ENCODE results near the gene NID2.

Gene NID2

GRCh38 chr14:52068615-52069306 lies at the start of gene NID2:
NID2 (minus strand) TSS chr14:52069059; CDS start chr14:52068994, 65 bp downstream.
- no peaks in the 10 kb centered on the region for H3K9me3 ChIP-seq (ENCODE audit: low read length)
- H3K36me3 ChIP-seq (ENCODE audit: insufficient read depth, low read length), result no peaks in the 10 kb centered on the region
- H3K4me1 ChIP-seq (ENCODE audit: insufficient read depth, low read length), result peaks cover 19% of the 10 kb centered on the region
- peak within 1 kb of the TSS; percentile 73 for H2AFZ ChIP-seq (ENCODE audit: low read depth, low read length)
- peak within 1 kb of the TSS; percentile 46 for H3K4me3 ChIP-seq (ENCODE audit: low read length)
- peaks cover 37% of the 10 kb centered on the region for H3K27me3 ChIP-seq (ENCODE audit: insufficient read depth, low read length)

GRCh38 chr14:52117111-52117832 lies 48.4 kb upstream of the NID2 start:
- Histone ChIP-seq H3K36me3 (ENCODE audit: insufficient read depth, low read length) (no peaks in the 10 kb centered on the region), H3K4me1 (ENCODE audit: insufficient read depth, low read length) (peaks cover 26% of the 10 kb centered on the region), H3K27me3 (ENCODE audit: insufficient read depth, low read length) (no peaks in the 10 kb centered on the region), H3K4me3 (ENCODE audit: low read length) (no peak overlapping the region), H3K9me3 (ENCODE audit: low read length) (no peaks in the 10 kb centered on the region), H2AFZ (ENCODE audit: low read depth, low read length) (no peak overlapping the region)

- no peak overlapping the region for H3K4me3 ChIP-seq (ENCODE audit: low read length)
- no peaks in the 10 kb centered on the region for H3K9me3 ChIP-seq (ENCODE audit: low read length)
- no peaks in the 10 kb centered on the region for H3K36me3 ChIP-seq (ENCODE audit: insufficient read depth, low read length)
- H2AFZ ChIP-seq (ENCODE audit: low read depth, low read length), result no peak overlapping the region
- H3K27me3 ChIP-seq (ENCODE audit: insufficient read depth, low read length), result no peaks in the 10 kb centered on the region
- peaks cover 26% of the 10 kb centered on the region for H3K4me1 ChIP-seq (ENCODE audit: insufficient read depth, low read length)
These were observed 46.4 kb upstream of the NID2 start for GRCh38 chr14:52115286-52115685.

GRCh38 chr14:52112336-52113018 lies 43.6 kb upstream of the NID2 start:
- peaks cover 11% of the 10 kb centered on the region for H3K4me1 ChIP-seq (ENCODE audit: insufficient read depth, low read length)
- H3K9me3 ChIP-seq (ENCODE audit: low read length), result no peaks in the 10 kb centered on the region
- H2AFZ ChIP-seq (ENCODE audit: low read depth, low read length), result no peak overlapping the region
- no peak overlapping the region for H3K4me3 ChIP-seq (ENCODE audit: low read length)
- H3K27me3 ChIP-seq (ENCODE audit: insufficient read depth, low read length), result no peaks in the 10 kb centered on the region
- no peaks in the 10 kb centered on the region for H3K36me3 ChIP-seq (ENCODE audit: insufficient read depth, low read length)

- Histone ChIP-seq H3K36me3 (ENCODE audit: insufficient read depth, low read length) (no peaks in the 10 kb centered on the region), H3K9me3 (ENCODE audit: low read length) (no peaks in the 10 kb centered on the region), H3K27me3 (ENCODE audit: insufficient read depth, low read length) (no peaks in the 10 kb centered on the region), H2AFZ (ENCODE audit: low read depth, low read length) (no peak overlapping the region), H3K4me3 (ENCODE audit: low read length) (no peak overlapping the region), H3K4me1 (ENCODE audit: insufficient read depth, low read length) (peaks cover 11% of the 10 kb centered on the region)
These were observed 42.7 kb upstream of the NID2 start for GRCh38 chr14:52111583-52111982.

GRCh38 chr14:52110441-52111086 lies 41.7 kb upstream of the NID2 start:
- no peaks in the 10 kb centered on the region for H3K9me3 ChIP-seq (ENCODE audit: low read length)
- no peak overlapping the region for H2AFZ ChIP-seq (ENCODE audit: low read depth, low read length)
- H3K27me3 ChIP-seq (ENCODE audit: insufficient read depth, low read length), result no peaks in the 10 kb centered on the region
- no peaks in the 10 kb centered on the region for H3K36me3 ChIP-seq (ENCODE audit: insufficient read depth, low read length)
- no peak overlapping the region for H3K4me3 ChIP-seq (ENCODE audit: low read length)
- peaks cover under 1% of the 10 kb centered on the region for H3K4me1 ChIP-seq (ENCODE audit: insufficient read depth, low read length)

- Histone ChIP-seq H3K27me3 (ENCODE audit: insufficient read depth, low read length) (no peaks in the 10 kb centered on the region), H3K36me3 (ENCODE audit: insufficient read depth, low read length) (no peaks in the 10 kb centered on the region), H3K9me3 (ENCODE audit: low read length) (no peaks in the 10 kb centered on the region), H3K4me3 (ENCODE audit: low read length) (no peak overlapping the region), H2AFZ (ENCODE audit: low read depth, low read length) (no peak overlapping the region), H3K4me1 (ENCODE audit: insufficient read depth, low read length) (no peaks in the 10 kb centered on the region)
These were observed 40.0 kb upstream of the NID2 start for GRCh38 chr14:52108823-52109222.

- H3K4me3 ChIP-seq (ENCODE audit: low read length), result no peak overlapping the region
- H3K9me3 ChIP-seq (ENCODE audit: low read length), result no peaks in the 10 kb centered on the region
- no peaks in the 10 kb centered on the region for H3K36me3 ChIP-seq (ENCODE audit: insufficient read depth, low read length)
- no peaks in the 10 kb centered on the region for H3K27me3 ChIP-seq (ENCODE audit: insufficient read depth, low read length)
- H2AFZ ChIP-seq (ENCODE audit: low read depth, low read length), result no peak overlapping the region
- no peaks in the 10 kb centered on the region for H3K4me1 ChIP-seq (ENCODE audit: insufficient read depth, low read length)
These were observed 38.0 kb upstream of the NID2 start for GRCh38 chr14:52106840-52107239.

GRCh38 chr14:52103416-52103815 lies 34.6 kb upstream of the NID2 start:
- Histone ChIP-seq H2AFZ (ENCODE audit: low read depth, low read length) (no peak overlapping the region), H3K9me3 (ENCODE audit: low read length) (no peaks in the 10 kb centered on the region), H3K36me3 (ENCODE audit: insufficient read depth, low read length) (no peaks in the 10 kb centered on the region), H3K4me3 (ENCODE audit: low read length) (no peak overlapping the region), H3K4me1 (ENCODE audit: insufficient read depth, low read length) (no peaks in the 10 kb centered on the region), H3K27me3 (ENCODE audit: insufficient read depth, low read length) (no peaks in the 10 kb centered on the region)

GRCh38 chr14:52095794-52096193 lies 26.9 kb upstream of the NID2 start:
- Histone ChIP-seq H2AFZ (ENCODE audit: low read depth, low read length) (no peak overlapping the region), H3K36me3 (ENCODE audit: insufficient read depth, low read length) (no peaks in the 10 kb centered on the region), H3K27me3 (ENCODE audit: insufficient read depth, low read length) (no peaks in the 10 kb centered on the region), H3K4me1 (ENCODE audit: insufficient read depth, low read length) (no peaks in the 10 kb centered on the region), H3K9me3 (ENCODE audit: low read length) (no peaks in the 10 kb centered on the region), H3K4me3 (ENCODE audit: low read length) (no peak overlapping the region)

GRCh38 chr14:52095336-52095735 lies 26.5 kb upstream of the NID2 start:
- Histone ChIP-seq H3K27me3 (ENCODE audit: insufficient read depth, low read length) (no peaks in the 10 kb centered on the region), H3K4me3 (ENCODE audit: low read length) (no peak overlapping the region), H3K9me3 (ENCODE audit: low read length) (no peaks in the 10 kb centered on the region), H3K4me1 (ENCODE audit: insufficient read depth, low read length) (no peaks in the 10 kb centered on the region), H3K36me3 (ENCODE audit: insufficient read depth, low read length) (no peaks in the 10 kb centered on the region), H2AFZ (ENCODE audit: low read depth, low read length) (no peak overlapping the region)

GRCh38 chr14:52094546-52095271 lies 25.9 kb upstream of the NID2 start:
- Histone ChIP-seq H3K27me3 (ENCODE audit: insufficient read depth, low read length) (no peaks in the 10 kb centered on the region), H3K4me3 (ENCODE audit: low read length) (no peak overlapping the region)

More at GRCh38 chr14:52094546-52095271, 25.9 kb upstream of the NID2 start:
- no peak overlapping the region for H2AFZ ChIP-seq (ENCODE audit: low read depth, low read length)
- no peaks in the 10 kb centered on the region for H3K4me1 ChIP-seq (ENCODE audit: insufficient read depth, low read length)
- H3K36me3 ChIP-seq (ENCODE audit: insufficient read depth, low read length), result no peaks in the 10 kb centered on the region
- H3K9me3 ChIP-seq (ENCODE audit: low read length), result no peaks in the 10 kb centered on the region
